Fibroblast of lung (primary cell): ENCODE results near the gene COG8. TPM values are rescaled to one million over a fixed set of nuclear protein-coding genes. Genes with fewer than 3 reads are reported as not detected.
A peak's percentile ranks its signal among the peaks of the same experiment; 100 is the strongest.

ENCODE experiments used
- DNase-seq, 2 donors: peaks; one replicate each; pipeline versions ENCODE4 v3.0.0 to v3.0.0-alpha.2; 2010; ENCODE audit warnings: low read depth in 2 of 2
- H2AFZ ChIP-seq: 2 replicates; pipeline ENCODE4 v1.5.1; 2012; ENCODE audit warnings: low read length, control low read depth, inconsistent platforms
- H3K27ac ChIP-seq: 2 replicates; pipeline ENCODE4 v1.5.1; 2011; ENCODE audit warnings: low read length, control low read depth; ENCODE audit not compliant: insufficient read depth
- H3K27me3 ChIP-seq: 2 replicates; pipeline ENCODE4 v1.5.1; 2011; ENCODE audit warnings: mild to moderate bottlenecking, low read length; ENCODE audit not compliant: control insufficient read depth, insufficient read depth
- H3K36me3 ChIP-seq: 2 replicates; pipeline ENCODE4 v1.5.1; 2011; ENCODE audit warnings: low read length; ENCODE audit not compliant: control insufficient read depth, insufficient read depth
- H3K4me1 ChIP-seq: 2 replicates; pipeline ENCODE4 v1.5.1; 2011; ENCODE audit warnings: low read length; ENCODE audit not compliant: control insufficient read depth, insufficient read depth; ENCODE audit errors: extremely low read depth
- H3K4me2 ChIP-seq: 2 replicates; pipeline ENCODE4 v1.5.1; 2011; ENCODE audit warnings: low read length, control low read depth; ENCODE audit not compliant: insufficient read depth; ENCODE audit errors: extremely low read depth
- H3K4me3 ChIP-seq, 4 experiments: fragments of 200-600 bp in 1 of 4; sonication (generic) in 1 of 4; replicated peaks in 1 of 4; 2 replicates each; pipeline ENCODE4 v1.5.1; 2011 to 2016; ENCODE audit warnings: low read length in 4 of 4, low read depth in 3 of 4, mild to moderate bottlenecking in 3 of 4, control low read depth in 2 of 4, inconsistent platforms in 1 of 4, mixed read lengths in 1 of 4; ENCODE audit not compliant: insufficient read depth in 1 of 4; ENCODE audit errors: control extremely low read depth in 1 of 4
- H3K79me2 ChIP-seq: 2 replicates; pipeline ENCODE4 v1.5.1; 2012; ENCODE audit warnings: mild to moderate bottlenecking, low read length, inconsistent platforms; ENCODE audit not compliant: control insufficient read depth, insufficient read depth
- H3K9ac ChIP-seq: 2 replicates; pipeline ENCODE4 v1.5.1; 2011; ENCODE audit warnings: mild to moderate bottlenecking, low read length, control low read depth; ENCODE audit not compliant: insufficient read depth
- H3K9me3 ChIP-seq: 2 replicates; pipeline ENCODE4 v1.5.1; 2012; ENCODE audit warnings: low read depth, low read length; ENCODE audit not compliant: control insufficient read depth, insufficient read depth
- H4K20me1 ChIP-seq: 2 replicates; pipeline ENCODE4 v1.5.1; 2011; ENCODE audit warnings: low read length; ENCODE audit not compliant: control insufficient read depth, insufficient read depth; ENCODE audit errors: extremely low read depth
- CTCF ChIP-seq, 2 donors: IDR thresholded peaks in 1 of 2; conservative IDR thresholded peaks in 1 of 2; 1 replicate in 1 of 2; 2 replicates in 1 of 2; pipeline ENCODE4 v1.5.1; 2011 to 2012; ENCODE audit warnings: low read length in 2 of 2, control low read depth in 1 of 2, inconsistent platforms in 1 of 2, low read depth in 1 of 2, mild to moderate bottlenecking in 1 of 2
- EZH2 ChIP-seq: IDR thresholded peaks from 2 replicates; pipeline ENCODE4 v1.5.1; 2012; ENCODE audit warnings: low read length, control low read depth, mild to moderate bottlenecking; ENCODE audit errors: missing control alignments
- polyA plus RNA-seq, 2 donors: library from polyadenylated mRNA; depleted of rRNA in 1 of 2; stranded (reverse) in 1 of 2; unstranded in 1 of 2; fragments of >200 nt; gene quantifications; 2 replicates each; pipeline ENCODE4 v1.2.1, GENCODE V29; 2011 to 2012; ENCODE audit warnings: missing spikeins in 1 of 2
- total RNA-seq: library from RNA; depleted of rRNA; stranded (reverse); fragments of >200 nt; gene quantifications from 2 replicates; pipeline ENCODE4 v1.2.1, GENCODE V29; 2014

The COG8 gene
- total and polyA plus RNA-seq, 2 donors (not counting 1 experiment from before 2014, with no cell fraction given) = 20.0 to 29.2 TPM

- Histone ChIP-seq H3K27me3 (no peaks in the 10 kb centered on the region), H4K20me1 (no peaks in the 10 kb centered on the region), H3K27ac (no peak overlapping the region), H3K79me2 (no peaks in the 10 kb centered on the region), H3K9me3 (no peaks in the 10 kb centered on the region), H3K9ac (no peak overlapping the region), H2AFZ (no peak overlapping the region), H3K36me3 (peaks cover 16% of the 10 kb centered on the region), H3K4me3 (no peak overlapping the region), H3K4me2 (no peak overlapping the region), H3K4me1 (no peaks in the 10 kb centered on the region)
- TF ChIP-seq CTCF (conservative IDR thresholded peaks at IDR 0.05 in 1 of 2, IDR thresholded peaks at IDR 0.05 in 1 of 2; ENCODE audit: low read depth in 1 of 2, low read length in 2 of 2) = no peak
- TF ChIP-seq EZH2 = no peak
- peak in 1 of 2 donors; percentile 37 for DNase-seq
Observed at GRCh38 chr16:69367980-69368379, 28.6 kb upstream of the COG8 start.

GRCh38 chr16:69366431-69366830, 27.1 kb upstream of the COG8 start:
- Histone ChIP-seq H3K9ac (no peak overlapping the region), H3K79me2 (no peaks in the 10 kb centered on the region), H3K27ac (no peak overlapping the region), H3K4me2 (no peak overlapping the region), H2AFZ (no peak overlapping the region), H3K9me3 (no peaks in the 10 kb centered on the region), H3K4me3 (no peak overlapping the region), H3K36me3 (peaks cover 18% of the 10 kb centered on the region), H4K20me1 (no peaks in the 10 kb centered on the region), H3K4me1 (no peaks in the 10 kb centered on the region), H3K27me3 (no peaks in the 10 kb centered on the region)
- TF ChIP-seq EZH2 (no peak), CTCF (conservative IDR thresholded peaks at IDR 0.05 in 1 of 2, IDR thresholded peaks at IDR 0.05 in 1 of 2; ENCODE audit: low read depth in 1 of 2, low read length in 2 of 2) (no peak)
- no peak for DNase-seq

DNA sequence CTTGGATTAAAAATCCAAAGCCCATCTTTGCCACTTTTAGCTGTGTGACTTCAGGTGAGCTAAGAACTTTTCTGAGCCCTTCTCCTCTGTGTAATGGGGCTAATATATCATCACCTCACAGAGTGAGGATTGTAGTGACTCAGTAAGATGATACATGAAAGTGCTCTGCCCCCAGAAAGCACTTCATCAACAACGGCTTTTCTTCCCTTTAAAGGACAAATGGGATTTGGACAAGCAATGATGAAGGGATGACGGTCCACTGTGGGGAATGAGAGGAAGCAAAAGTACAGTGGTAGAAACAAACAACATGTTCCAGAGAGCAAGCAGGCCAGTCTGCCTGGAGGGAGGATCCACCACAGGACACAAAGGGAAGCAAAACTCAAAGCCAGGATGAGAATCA, 26.5 kb upstream of the COG8 start:
- no peaks in the 10 kb centered on the region for H4K20me1 ChIP-seq
- peaks cover 19% of the 10 kb centered on the region for H3K36me3 ChIP-seq
- no peaks in the 10 kb centered on the region for H3K9me3 ChIP-seq
- H3K4me3 ChIP-seq = no peak overlapping the region
- H3K27me3 ChIP-seq = no peaks in the 10 kb centered on the region
- no peak overlapping the region for H3K9ac ChIP-seq
- peak in 1 of 2 donors; percentile 36 for DNase-seq
- H3K79me2 ChIP-seq = no peaks in the 10 kb centered on the region
- H3K4me1 ChIP-seq = no peaks in the 10 kb centered on the region
- no peak overlapping the region for H2AFZ ChIP-seq
- no peak overlapping the region for H3K4me2 ChIP-seq
- TF ChIP-seq EZH2 = no peak
- H3K27ac ChIP-seq = no peak overlapping the region
